Cardiac fibroblast (primary cell): ENCODE measurements around the gene C2.
A peak's percentile ranks its signal among the peaks of the same experiment; 100 is the strongest.

Source experiments
- DNase-seq, 2 donors: peaks; one replicate each; pipeline versions ENCODE4 v3.0.0 to v3.0.0-alpha.2; 2010; ENCODE audit warnings: low read depth in 2 of 2
- H3K4me3 ChIP-seq, 2 donors: replicated peaks in 1 of 2; 1 replicate in 1 of 2; 2 replicates in 1 of 2; pipeline ENCODE4 v1.5.1; 2011; ENCODE audit warnings: low read depth in 2 of 2, low read length in 2 of 2, mild to moderate bottlenecking in 2 of 2, moderate library complexity in 1 of 2
- TF ChIP-seq, protein P1 (sequence below): IDR thresholded peaks from one replicate; pipeline ENCODE4 v1.5.1; 2011; ENCODE audit warnings: low read depth, mild to moderate bottlenecking, low read length, inconsistent platforms

The C2 gene

DNA sequence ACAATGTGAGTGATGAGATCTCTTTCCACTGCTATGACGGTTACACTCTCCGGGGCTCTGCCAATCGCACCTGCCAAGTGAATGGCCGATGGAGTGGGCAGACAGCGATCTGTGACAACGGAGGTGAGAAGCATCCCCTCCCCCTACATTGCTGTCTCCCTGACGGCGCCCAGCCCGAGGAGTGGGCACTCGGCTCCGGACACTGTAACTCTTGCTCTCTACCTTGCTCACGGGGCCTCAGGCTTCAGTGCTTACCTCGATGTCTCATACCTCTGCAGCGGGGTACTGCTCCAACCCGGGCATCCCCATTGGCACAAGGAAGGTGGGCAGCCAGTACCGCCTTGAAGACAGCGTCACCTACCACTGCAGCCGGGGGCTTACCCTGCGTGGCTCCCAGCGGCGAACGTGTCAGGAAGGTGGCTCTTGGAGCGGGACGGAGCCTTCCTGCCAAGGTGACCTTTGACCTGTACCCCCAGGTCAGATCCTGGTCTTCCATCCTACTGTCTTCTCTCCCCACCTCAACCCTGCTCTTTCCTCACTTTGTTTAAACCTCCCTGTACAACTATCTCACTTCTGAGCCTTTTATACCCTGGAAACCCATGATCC is 19.7 kb downstream of the C2 start:
- TF ChIP-seq, protein P1, sequence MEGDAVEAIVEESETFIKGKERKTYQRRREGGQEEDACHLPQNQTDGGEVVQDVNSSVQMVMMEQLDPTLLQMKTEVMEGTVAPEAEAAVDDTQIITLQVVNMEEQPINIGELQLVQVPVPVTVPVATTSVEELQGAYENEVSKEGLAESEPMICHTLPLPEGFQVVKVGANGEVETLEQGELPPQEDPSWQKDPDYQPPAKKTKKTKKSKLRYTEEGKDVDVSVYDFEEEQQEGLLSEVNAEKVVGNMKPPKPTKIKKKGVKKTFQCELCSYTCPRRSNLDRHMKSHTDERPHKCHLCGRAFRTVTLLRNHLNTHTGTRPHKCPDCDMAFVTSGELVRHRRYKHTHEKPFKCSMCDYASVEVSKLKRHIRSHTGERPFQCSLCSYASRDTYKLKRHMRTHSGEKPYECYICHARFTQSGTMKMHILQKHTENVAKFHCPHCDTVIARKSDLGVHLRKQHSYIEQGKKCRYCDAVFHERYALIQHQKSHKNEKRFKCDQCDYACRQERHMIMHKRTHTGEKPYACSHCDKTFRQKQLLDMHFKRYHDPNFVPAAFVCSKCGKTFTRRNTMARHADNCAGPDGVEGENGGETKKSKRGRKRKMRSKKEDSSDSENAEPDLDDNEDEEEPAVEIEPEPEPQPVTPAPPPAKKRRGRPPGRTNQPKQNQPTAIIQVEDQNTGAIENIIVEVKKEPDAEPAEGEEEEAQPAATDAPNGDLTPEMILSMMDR = no peak
- H3K4me3 ChIP-seq = no peak overlapping the region
- DNase-seq = no peak

DNA sequence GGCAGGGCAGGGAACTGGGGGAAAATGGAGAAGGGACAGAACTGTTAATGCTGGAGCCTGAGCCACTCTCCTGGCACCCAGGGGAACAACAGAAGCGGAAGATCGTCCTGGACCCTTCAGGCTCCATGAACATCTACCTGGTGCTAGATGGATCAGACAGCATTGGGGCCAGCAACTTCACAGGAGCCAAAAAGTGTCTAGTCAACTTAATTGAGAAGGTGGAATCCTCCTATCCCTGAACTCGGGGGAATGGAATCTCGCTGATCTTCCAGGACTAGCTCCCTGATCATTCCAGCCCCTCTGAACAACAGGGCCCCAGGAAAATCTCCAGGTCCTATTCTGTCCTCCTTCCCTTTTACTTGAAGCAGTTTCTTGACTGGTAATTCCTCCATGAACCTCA is 20.3 kb downstream of the C2 start:
- no peak overlapping the region for H3K4me3 ChIP-seq
- TF ChIP-seq, protein P1 = no peak
- DNase-seq = no peak

DNA sequence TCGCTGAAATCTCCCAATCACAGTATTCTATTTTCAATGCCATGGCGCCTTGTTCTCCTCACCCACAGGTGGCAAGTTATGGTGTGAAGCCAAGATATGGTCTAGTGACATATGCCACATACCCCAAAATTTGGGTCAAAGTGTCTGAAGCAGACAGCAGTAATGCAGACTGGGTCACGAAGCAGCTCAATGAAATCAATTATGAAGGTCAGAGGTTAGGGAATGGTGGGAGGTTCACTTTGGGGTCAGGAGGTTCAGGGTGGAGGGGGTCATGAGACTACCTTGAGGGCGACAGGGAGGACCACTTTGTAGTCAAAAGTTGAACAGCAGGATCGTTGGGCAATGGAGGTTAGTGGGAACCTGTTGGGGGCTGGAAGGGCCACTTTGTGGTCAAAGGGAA is 20.8 kb downstream of the C2 start:
- no peak overlapping the region for H3K4me3 ChIP-seq
- TF ChIP-seq, protein P1 = no peak
- DNase-seq = no peak

DNA sequence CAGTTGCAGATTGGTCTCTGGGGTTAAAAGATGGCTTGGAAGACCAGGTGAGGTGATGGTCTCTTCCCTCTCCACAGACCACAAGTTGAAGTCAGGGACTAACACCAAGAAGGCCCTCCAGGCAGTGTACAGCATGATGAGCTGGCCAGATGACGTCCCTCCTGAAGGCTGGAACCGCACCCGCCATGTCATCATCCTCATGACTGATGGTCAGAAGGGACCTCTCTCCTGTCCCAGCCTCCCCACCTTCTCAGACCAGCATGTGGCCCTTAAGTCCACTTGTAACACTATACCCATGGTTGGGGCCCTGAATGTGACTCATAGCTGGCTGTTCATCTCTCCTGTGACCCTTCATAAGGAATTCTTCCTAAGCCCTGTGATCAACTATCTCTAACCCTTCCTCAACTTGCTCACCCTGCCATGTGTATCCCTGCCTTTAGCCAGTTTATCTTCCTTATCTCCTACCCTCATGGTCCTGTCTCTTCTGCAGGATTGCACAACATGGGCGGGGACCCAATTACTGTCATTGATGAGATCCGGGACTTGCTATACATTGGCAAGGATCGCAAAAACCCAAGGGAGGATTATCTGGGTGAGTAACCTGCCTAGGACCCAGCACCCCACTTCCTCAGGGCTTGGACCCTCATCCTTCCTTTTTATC is 21.4 kb downstream of the C2 start:
- TF ChIP-seq, protein P1 = no peak
- H3K4me3 ChIP-seq = no peak overlapping the region
- peak in 1 of 2 donors; percentile 69 for DNase-seq

DNA sequence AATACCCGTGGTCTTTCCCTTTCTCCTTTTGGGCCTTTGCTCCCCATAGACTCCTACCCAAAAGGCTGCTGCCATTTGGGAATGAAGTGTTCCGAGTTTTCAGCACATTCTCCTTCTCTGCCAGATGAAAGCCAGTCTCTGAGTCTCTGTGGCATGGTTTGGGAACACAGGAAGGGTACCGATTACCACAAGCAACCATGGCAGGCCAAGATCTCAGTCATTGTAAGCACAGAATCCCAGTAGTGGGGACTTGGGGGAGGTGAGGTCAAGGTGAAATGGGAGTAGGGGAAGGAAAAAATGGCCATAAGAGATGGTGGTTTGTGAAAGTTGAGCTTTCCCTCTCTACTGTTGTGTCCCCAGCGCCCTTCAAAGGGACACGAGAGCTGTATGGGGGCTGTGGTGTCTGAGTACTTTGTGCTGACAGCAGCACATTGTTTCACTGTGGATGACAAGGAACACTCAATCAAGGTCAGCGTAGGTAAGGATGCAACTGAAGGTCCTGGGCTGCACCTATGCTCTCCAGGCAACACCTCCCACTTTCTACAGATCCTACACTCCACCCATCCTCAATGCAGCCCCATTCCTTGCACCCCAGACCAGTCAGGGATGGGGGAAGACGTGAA is 22.5 kb downstream of the C2 start:
- TF ChIP-seq, protein P1 = no peak
- DNase-seq = no peak
- H3K4me3 ChIP-seq = no peak overlapping the region

DNA sequence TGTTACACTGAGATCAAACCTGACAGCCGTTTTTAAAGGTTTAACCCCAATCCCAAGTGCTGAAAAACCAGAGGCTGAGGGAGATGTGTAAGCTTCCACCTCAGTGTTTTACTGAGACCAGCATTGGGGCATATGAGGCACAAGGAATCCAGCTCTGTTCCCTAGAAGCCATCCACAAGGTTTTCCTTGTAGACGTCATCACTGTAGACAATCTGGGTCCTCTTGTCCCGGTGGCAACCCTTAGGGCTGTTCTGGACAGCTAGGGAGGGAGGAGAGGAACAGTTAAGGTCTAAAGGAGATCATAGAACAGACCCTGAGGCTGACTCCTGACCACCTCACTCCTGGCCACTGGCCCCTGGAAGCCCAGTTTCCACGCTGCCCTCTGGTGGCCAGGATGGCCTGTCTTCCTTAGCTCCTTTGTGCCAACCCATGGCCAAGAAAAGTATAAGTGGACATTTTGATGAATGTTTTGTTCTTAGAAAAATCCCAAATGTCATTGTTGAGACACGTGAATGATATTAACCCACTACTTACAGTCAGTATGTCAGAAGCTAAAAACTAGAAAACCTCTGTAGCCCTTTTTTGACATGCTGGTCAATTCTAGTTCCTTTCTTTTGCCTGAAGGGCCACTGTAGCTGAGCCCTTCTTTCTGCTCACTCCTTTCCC is 24.8 kb downstream of the C2 start:
- TF ChIP-seq, protein P1 = peak; percentile 87
- H3K4me3 ChIP-seq = no peak overlapping the region
- DNase-seq = peak; percentile 74 to 77
